Measurements from ENCODE around the gene GABRG3.

GABRG3 gene

GRCh38 chr15:27396521-27396920 is 425.5 kb downstream of the GABRG3 start:
- DNase-seq (ENCODE audit: extremely low read depth in 1 of 2, low read depth in 1 of 2) = no peak

DNA sequence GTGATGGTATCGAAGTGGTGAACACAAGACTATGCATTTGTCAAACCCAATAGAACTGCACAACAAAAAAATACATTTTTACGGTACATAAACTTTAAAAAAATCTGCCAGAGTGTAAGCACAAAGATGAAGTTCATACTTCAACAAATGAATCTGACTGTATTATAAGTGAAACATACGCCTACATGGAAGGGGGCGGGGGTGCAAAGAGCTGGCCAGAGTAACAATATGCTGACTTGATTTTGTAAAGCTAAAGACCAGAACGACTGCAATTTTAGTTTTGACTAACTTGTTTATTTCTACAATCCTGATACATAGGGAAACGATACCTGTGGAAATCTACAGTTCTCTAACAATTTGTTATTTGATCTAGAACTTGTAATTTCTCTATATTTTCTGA is 426.0 kb downstream of the GABRG3 start:
- DNase-seq (ENCODE audit: extremely low read depth in 1 of 2, low read depth in 1 of 2) = no peak

DNA sequence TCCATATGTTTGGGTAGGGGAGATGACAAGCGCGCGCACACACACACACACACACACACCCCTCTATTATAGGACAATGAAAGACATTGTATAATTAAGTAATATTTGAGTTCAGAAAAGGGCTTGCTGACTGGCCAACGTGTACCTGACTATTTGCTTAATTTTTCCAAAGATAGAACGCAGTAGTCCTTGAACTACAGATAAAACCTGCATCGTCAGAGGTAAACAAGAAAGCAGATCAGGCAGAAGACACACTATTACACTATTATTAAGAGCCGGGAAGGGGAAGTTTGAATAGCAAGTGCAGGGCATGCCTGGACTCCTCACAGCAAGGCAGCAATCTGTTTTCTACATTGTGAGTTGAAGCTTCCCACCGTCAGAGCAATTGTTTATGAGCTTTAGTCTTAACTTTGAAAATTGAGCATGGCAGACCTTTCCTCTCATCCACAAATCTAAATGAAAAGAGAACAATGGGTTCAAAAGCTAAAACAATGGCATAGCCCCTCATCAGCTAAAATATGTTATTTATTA is 427.7 kb downstream of the GABRG3 start:
- no peak for DNase-seq (ENCODE audit: extremely low read depth in 1 of 2, low read depth in 1 of 2)

DNA sequence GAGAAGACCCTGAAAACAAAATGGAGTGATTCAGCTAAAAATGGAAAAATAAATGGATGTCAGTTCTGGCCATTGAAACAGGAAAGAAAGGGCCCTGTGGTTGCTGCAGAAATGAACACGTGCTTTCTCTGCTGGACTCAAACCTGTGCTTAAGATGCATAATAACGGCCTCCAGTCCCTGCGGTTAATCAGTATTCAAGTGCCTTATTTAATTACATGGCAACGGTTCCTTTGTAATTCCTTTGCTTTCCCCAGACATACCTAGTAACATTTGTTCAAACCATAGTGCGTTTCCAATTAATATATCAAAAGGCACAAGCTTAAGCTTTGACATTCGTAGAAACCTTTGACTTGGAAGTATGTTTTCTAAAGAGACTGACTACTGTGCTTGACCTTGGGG is 428.3 kb downstream of the GABRG3 start:
- no peak for DNase-seq (ENCODE audit: extremely low read depth in 1 of 2, low read depth in 1 of 2)

GRCh38 chr15:27401471-27401870 is 430.5 kb downstream of the GABRG3 start:
- DNase-seq (ENCODE audit: extremely low read depth in 1 of 2, low read depth in 1 of 2) = no peak

GRCh38 chr15:27408428-27408827 is 437.4 kb downstream of the GABRG3 start:
- no peak for DNase-seq (ENCODE audit: extremely low read depth in 1 of 2, low read depth in 1 of 2)

- DNase-seq (ENCODE audit: extremely low read depth in 1 of 2, low read depth in 1 of 2) = no peak
Observed at GRCh38 chr15:27410996-27411605, 440.1 kb downstream of the GABRG3 start.

GRCh38 chr15:27412415-27412814 is 441.4 kb downstream of the GABRG3 start:
- DNase-seq (ENCODE audit: extremely low read depth in 1 of 2, low read depth in 1 of 2) = no peak

- no peak for DNase-seq (ENCODE audit: extremely low read depth in 1 of 2, low read depth in 1 of 2)
Observed at GRCh38 chr15:27414168-27414870, 443.3 kb downstream of the GABRG3 start.

DNA sequence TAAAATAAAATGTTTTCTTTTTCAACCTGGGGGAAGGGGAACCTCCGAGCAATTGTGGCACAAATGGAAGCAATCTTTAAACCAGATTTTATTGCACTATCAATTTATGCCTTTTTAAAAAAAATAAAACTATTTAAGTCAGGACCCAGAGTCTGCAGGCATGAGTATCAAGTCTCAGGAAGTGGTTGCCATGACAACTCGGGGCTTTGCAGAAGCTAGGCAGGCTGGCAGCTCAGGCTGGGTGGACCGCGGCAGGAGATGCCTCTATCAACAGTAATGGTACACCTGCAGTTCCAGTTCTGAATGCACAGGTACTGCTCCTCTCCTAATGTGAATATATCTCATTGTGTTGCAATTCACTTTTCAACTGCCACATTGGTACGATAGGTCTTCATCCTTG is 447.7 kb downstream of the GABRG3 start:
- no peak for DNase-seq (ENCODE audit: extremely low read depth in 1 of 2, low read depth in 1 of 2)

DNA sequence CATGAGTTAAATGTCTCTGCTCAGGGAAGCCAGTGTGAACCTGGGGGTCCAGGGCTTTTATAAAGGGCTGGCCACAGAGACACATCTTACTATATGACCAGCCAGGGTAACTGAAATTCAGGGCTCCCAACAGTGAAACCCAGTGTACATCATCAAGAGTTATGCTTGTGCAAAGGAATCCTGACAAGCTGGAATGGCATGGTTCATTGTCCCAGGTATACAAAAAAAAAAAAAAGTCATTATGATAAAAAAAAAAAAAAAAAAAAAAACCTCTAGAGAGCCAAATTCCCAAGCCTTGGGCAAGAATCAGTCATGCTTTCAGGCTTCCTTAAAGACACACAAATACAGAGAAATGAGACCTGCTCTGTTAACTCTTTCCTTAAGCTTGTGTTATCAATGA is 452.0 kb downstream of the GABRG3 start:
- no peak for DNase-seq (ENCODE audit: extremely low read depth in 1 of 2, low read depth in 1 of 2)

DNA sequence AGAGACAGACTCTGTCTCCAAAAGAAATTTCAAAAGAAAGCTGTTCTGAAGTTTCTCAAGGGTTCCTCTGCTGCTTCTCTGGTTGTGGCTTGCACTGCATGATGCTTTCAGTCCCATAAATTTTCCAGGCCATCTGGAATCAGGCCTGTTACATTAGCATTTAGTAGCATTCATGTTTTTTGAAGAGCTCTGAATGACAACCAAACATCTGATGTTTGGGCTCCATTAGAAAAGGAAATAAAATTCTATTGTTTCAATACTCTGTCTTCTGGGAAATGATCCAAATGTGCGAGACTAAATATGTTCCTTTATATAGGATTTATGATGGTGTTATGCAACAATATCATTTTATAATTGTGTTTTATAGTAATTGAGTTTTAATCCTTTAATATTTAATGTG is 455.8 kb downstream of the GABRG3 start:
- no peak for DNase-seq (ENCODE audit: extremely low read depth in 1 of 2, low read depth in 1 of 2)

- no peak for DNase-seq (ENCODE audit: extremely low read depth in 1 of 2, low read depth in 1 of 2)
Observed at GRCh38 chr15:27427276-27427675, 456.3 kb downstream of the GABRG3 start.

- DNase-seq (ENCODE audit: extremely low read depth in 1 of 2, low read depth in 1 of 2) = no peak
Observed at GRCh38 chr15:27428151-27428550, 457.2 kb downstream of the GABRG3 start.

DNA sequence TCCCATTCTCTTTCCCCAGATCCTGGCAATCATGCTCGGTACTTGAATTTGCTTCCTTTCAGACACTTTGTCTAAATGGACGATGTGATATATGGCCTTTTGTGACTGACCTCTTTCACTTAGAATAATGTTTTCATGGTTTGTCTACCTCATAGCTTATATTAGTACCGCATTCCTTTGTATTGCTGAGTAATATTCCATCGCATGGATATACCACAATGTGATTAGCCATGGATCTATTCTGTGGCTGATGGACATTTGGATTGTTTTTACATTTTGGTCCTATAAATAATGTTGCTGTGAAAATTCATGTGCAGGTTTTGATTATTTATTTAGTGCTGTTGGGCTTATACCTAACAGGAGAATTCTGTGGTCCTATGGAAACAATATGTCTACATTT is 458.6 kb downstream of the GABRG3 start:
- no peak for DNase-seq (ENCODE audit: extremely low read depth in 1 of 2, low read depth in 1 of 2)

DNA sequence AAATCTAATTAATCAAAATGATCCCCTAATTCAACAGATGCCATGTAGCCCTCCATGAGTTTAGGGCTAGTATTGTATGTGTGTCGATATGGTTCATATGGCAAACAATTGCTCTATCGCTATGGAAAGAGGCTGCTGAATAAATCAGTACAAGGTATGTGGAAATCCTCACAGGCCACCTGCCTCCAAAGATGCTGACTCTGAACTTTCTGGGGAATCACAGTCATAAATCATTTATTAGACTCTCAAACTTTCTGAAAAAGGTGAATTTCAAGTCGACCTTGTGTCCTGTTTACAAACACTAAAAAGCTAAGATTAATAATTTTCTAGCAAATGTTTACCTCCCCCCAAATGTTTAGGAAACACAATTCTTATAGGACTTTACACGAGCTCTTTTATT is 462.6 kb downstream of the GABRG3 start:
- DNase-seq (ENCODE audit: extremely low read depth in 1 of 2, low read depth in 1 of 2) = no peak

GRCh38 chr15:27438403-27439375 is 467.7 kb downstream of the GABRG3 start:
- DNase-seq (ENCODE audit: extremely low read depth in 1 of 2, low read depth in 1 of 2) = no peak

GRCh38 chr15:27441120-27441519 is 470.1 kb downstream of the GABRG3 start:
- DNase-seq (ENCODE audit: extremely low read depth in 1 of 2, low read depth in 1 of 2) = no peak

DNA sequence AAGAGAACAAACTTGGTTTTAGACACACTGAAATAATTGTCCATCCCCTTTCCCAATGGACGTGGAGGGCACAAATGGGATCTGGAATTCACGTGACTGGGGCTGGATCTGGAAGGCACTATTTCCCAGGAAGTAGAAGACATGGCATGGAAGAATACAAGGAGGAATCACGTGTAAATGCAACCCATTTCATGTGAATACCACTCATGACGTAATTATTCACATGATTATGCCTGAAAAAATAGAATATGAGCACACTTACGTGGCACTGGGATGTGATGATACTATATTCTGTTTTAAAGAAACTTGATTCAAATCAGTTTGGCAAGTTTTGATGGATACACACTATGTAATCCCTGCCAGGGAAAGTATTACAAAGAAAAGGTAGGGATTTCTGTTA is 477.3 kb downstream of the GABRG3 start:
- DNase-seq (ENCODE audit: extremely low read depth in 1 of 2, low read depth in 1 of 2) = no peak

- DNase-seq (ENCODE audit: extremely low read depth in 1 of 2, low read depth in 1 of 2) = no peak
Observed at GRCh38 chr15:27448986-27449385, 478.0 kb downstream of the GABRG3 start.

DNA sequence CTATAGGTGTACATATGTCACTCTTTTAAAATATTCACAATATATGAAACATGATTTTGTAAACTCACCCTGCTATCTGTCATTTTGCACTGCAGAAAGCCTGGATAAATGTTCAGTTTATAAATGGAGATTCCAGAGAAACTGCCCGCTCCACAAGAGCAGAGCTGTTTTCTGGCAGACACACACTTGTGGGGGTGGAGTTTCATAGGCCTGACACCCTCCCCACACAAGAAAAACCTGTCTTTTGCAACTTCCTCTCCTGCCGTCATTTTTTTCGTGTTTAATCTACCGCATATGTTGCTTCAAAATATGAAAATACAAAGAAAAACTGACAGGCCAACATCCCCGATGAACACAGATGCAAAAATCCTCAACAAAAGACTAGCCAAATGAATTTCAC is 479.0 kb downstream of the GABRG3 start:
- DNase-seq (ENCODE audit: extremely low read depth in 1 of 2, low read depth in 1 of 2) = no peak

Data from stimulated activated CD8-positive, alpha-beta memory T cell treated with anti-CD3 and anti-CD28 coated beads, Interleukin-7, amount 100 ng/mL, for 48 hours (primary cell).